Epithelial cell of esophagus (primary cell): Measurements from ENCODE around the gene LMO7.

ENCODE experiments used
- DNase-seq: peaks from one replicate; pipeline ENCODE4 v3.0.0; 2010; ENCODE audit warnings: low read depth
- H3K4me3 ChIP-seq: 2 replicates; pipeline ENCODE4 v1.5.1; 2011; ENCODE audit warnings: mild to moderate bottlenecking, low read length, control low read depth
- CTCF ChIP-seq: IDR thresholded peaks from 2 replicates; pipeline ENCODE4 v1.5.1; 2011; ENCODE audit warnings: low read depth, mild to moderate bottlenecking, low read length, control low read depth, inconsistent platforms; ENCODE audit not compliant: insufficient read depth; ENCODE audit errors: missing control alignments

LMO7 gene

GRCh38 chr13:75764926-75765310 lies 128.8 kb downstream of the LMO7 start:
- TF ChIP-seq CTCF: no peak
- DNase-seq: no peak
- no peak overlapping the region for H3K4me3 ChIP-seq

DNA sequence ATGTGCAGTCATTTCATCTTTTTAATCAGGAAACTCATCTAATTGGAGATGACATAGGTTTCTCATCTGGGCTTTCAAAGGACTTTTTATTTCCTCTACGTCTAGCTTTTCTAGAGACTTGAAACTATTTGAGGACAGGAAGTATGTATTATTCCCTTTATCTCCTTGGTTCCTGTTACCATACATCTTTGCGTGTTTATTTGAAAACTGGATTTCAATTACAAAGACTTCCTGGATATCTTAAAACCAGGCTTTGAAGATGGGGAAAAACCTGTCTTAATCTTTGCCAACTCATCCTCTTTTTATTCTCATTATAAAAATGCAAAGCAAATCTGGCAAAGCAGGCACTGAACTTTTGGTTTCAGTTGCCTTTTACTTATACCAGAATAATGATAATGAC lies 130.5 kb downstream of the LMO7 start:
- TF ChIP-seq CTCF: no peak
- no peak overlapping the region for H3K4me3 ChIP-seq
- no peak for DNase-seq

DNA sequence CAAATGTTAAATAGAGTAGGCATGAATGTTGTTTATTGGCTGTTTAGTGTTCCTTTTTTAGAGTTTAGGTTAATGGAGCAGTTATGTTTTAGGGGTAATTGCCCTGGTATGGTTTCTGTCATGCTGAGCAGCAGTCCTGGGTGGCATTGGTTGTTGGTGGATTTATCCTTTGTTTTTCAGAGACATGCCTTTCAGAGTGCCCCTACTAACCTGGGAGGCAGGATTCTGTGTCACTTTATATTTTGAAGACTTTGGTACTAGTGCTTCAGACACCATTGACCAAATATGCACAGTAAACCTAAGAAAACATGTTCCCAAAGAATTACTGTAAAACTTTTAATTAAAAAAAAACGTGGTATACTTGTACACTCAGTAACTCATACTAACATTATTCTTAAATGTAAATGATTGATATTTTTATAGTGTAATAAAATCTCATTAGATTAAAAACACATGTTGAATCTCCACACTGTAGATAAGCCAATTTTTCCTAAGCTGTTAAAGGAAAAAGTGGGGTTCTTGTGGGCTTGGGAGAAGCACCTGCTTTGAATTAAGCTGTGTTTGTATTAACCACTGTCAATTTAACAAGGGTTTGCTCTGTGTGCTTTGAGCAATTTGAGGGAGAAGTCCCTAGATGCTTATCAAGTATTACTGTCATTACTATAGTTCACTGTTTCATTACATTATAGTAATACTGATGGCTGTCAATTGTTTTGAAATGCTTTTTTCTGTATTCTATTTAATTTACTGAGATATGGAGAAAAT lies 133.2 kb downstream of the LMO7 start:
- H3K4me3 ChIP-seq: no peak overlapping the region
- no peak for TF ChIP-seq CTCF
- no peak for DNase-seq

- no peak for TF ChIP-seq CTCF
- H3K4me3 ChIP-seq: no peak overlapping the region
- no peak for DNase-seq
These were observed 134.0 kb downstream of the LMO7 start for GRCh38 chr13:75770164-75770563.

GRCh38 chr13:75770592-75771011 lies 134.5 kb downstream of the LMO7 start:
- peak; percentile 54 for DNase-seq
- TF ChIP-seq CTCF: no peak
- no peak overlapping the region for H3K4me3 ChIP-seq

DNA sequence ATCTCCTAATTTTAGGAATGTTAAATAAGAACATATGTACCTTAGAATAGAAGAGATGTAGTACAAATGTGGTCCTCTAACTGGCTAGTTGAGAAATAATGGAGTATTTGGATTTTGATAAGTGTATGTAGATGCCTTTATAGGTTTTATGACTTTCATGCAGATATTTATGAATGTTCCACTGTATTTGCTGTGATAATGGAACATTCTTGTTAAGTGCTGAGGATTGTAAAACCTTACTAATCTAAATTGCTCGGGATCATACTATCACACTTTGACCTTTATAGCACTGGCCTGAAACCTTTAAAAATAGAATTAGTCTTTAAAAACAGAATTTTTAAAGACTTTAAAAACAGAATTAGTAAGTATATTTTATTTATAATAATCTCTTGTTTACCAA lies 135.1 kb downstream of the LMO7 start:
- no peak for DNase-seq
- no peak overlapping the region for H3K4me3 ChIP-seq
- TF ChIP-seq CTCF: no peak

GRCh38 chr13:75771818-75772217 lies 135.7 kb downstream of the LMO7 start:
- no peak for TF ChIP-seq CTCF
- DNase-seq: peak; percentile 86
- no peak overlapping the region for H3K4me3 ChIP-seq
